ENCODE results near the gene ZDHHC14.

- TF ChIP-seq CTCF (IDR thresholded peaks at IDR 0.05; ENCODE audit: insufficient read depth, low read length) (no peak), POLR2AphosphoS5 (IDR thresholded peaks at IDR 0.05; ENCODE audit: low read depth) (no peak), GABPA (IDR thresholded peaks at IDR 0.05; ENCODE audit: low read depth) (no peak), SPI1 (IDR thresholded peaks at IDR 0.05; ENCODE audit: borderline replicate concordance, low read depth) (no peak)
These were observed 12.8 kb downstream of the ZDHHC14 start for GRCh38 chr6:157393669-157394327.
